T-helper 17 cell (primary cell): ENCODE measurements around the gene OR4C6. TPM values are rescaled to one million over a fixed set of nuclear protein-coding genes. Genes with fewer than 3 reads are reported as not detected.

Experiments
- ATAC-seq: fragments of 150-1000 bp; cut with Tn5 transposase; 2 replicates; pipeline ENCODE4 v1.10.0; 2021; ENCODE audit warnings: mild to moderate bottlenecking, moderate library complexity
- DNase-seq, 3 donors: peaks; one replicate each; pipeline versions ENCODE4 v3.0.0 to v3.0.0-alpha.2; 2020 to 2021
- H3K9me3 ChIP-seq: one replicate; pipeline ENCODE4 v1.7.0; 2013; ENCODE audit warnings: low read length, mild to moderate bottlenecking; ENCODE audit not compliant: control insufficient read depth, poor library complexity, severe bottlenecking
- H3K27ac Mint-ChIP-seq: one replicate; pipeline ENCODE4 v1.8.0; 2022; ENCODE audit warnings: mild to moderate bottlenecking, moderate library complexity, mixed read lengths
- H3K27me3 Mint-ChIP-seq: one replicate; pipeline ENCODE4 v1.8.0; 2022; ENCODE audit warnings: mixed read lengths
- H3K36me3 Mint-ChIP-seq: one replicate; pipeline ENCODE4 v1.8.0; 2022; ENCODE audit warnings: low read depth, mixed read lengths
- H3K4me1 Mint-ChIP-seq: one replicate; pipeline ENCODE4 v1.8.0; 2022; ENCODE audit warnings: mild to moderate bottlenecking, mixed read lengths
- H3K4me3 Mint-ChIP-seq: one replicate; pipeline ENCODE4 v1.8.0; 2022; ENCODE audit warnings: mild to moderate bottlenecking, moderate library complexity, mixed read lengths
- total RNA-seq, 4 donors: library from RNA in 2 of 4; stranded (reverse) in 2 of 4; gene quantifications; one replicate each; pipeline ENCODE4 v1.2.3 and lab custom pipeline; 2022 to 2026

The OR4C6 gene
- total RNA-seq: not detected
- total RNA-seq (lab: John Stamatoyannopoulos, UW): 0 reads per million in 2 donors

- no peak within 1 kb of the TSS for H3K27ac Mint-ChIP-seq
- ATAC-seq: no peak
- no peak for DNase-seq
- H3K36me3 Mint-ChIP-seq: no peaks in the 10 kb centered on the region
- H3K4me3 Mint-ChIP-seq: no peak within 1 kb of the TSS
- no peaks in the 10 kb centered on the region for H3K4me1 Mint-ChIP-seq
- no peaks in the 10 kb centered on the region for H3K9me3 ChIP-seq
- no peaks in the 10 kb centered on the region for H3K27me3 Mint-ChIP-seq
Measured at GRCh38 chr11:55661901-55662300, at the start of gene OR4C6. TSS of gene OR4C6 (plus strand) at chr11:55662201. CDS start at chr11:55665167, 2,966 bp downstream.

GRCh38 chr11:55624531-55624930 is 37.5 kb upstream of the OR4C6 start:
- H3K9me3 ChIP-seq: no peaks in the 10 kb centered on the region
- no peaks in the 10 kb centered on the region for H3K27me3 Mint-ChIP-seq
- ATAC-seq (no peak), DNase-seq (no peak)
- no peak overlapping the region for H3K27ac Mint-ChIP-seq
- no peak overlapping the region for H3K4me3 Mint-ChIP-seq
- H3K4me1 Mint-ChIP-seq: no peaks in the 10 kb centered on the region
- H3K36me3 Mint-ChIP-seq: no peaks in the 10 kb centered on the region

GRCh38 chr11:55634813-55635212 is 27.2 kb upstream of the OR4C6 start, which contains the start of gene OR4P4:
TSS of gene OR4P4 (plus strand) at chr11:55635113.
- ATAC-seq (no peak), DNase-seq (no peak)
- Mint-ChIP-seq H3K36me3 (no peaks in the 10 kb centered on the region), H3K27me3 (no peaks in the 10 kb centered on the region), H3K4me3 (no peak within 1 kb of the TSS), H3K4me1 (no peaks in the 10 kb centered on the region), H3K27ac (no peak within 1 kb of the TSS)
- no peaks in the 10 kb centered on the region for H3K9me3 ChIP-seq

GRCh38 chr11:55648027-55648426 is 14.0 kb upstream of the OR4C6 start, which contains the start of gene OR4S2:
TSS of gene OR4S2 (plus strand) at chr11:55648327. CDS start at chr11:55650904, 2,577 bp downstream.
- H3K27ac Mint-ChIP-seq: no peak within 1 kb of the TSS
- H3K4me3 Mint-ChIP-seq: no peak within 1 kb of the TSS
- no peaks in the 10 kb centered on the region for H3K27me3 Mint-ChIP-seq
- H3K36me3 Mint-ChIP-seq: no peaks in the 10 kb centered on the region
- ATAC-seq: no peak
- DNase-seq: no peak
- no peaks in the 10 kb centered on the region for H3K4me1 Mint-ChIP-seq
- H3K9me3 ChIP-seq: no peaks in the 10 kb centered on the region

- Mint-ChIP-seq H3K27me3 (no peaks in the 10 kb centered on the region), H3K4me1 (no peaks in the 10 kb centered on the region), H3K4me3 (no peak overlapping the region), H3K36me3 (no peaks in the 10 kb centered on the region), H3K27ac (no peak overlapping the region)
- H3K9me3 ChIP-seq: no peaks in the 10 kb centered on the region
- DNase-seq: no peak
- ATAC-seq: no peak
Measured at GRCh38 chr11:55652560-55652959, 9.4 kb upstream of the OR4C6 start.

- Mint-ChIP-seq H3K27me3 (no peaks in the 10 kb centered on the region), H3K4me1 (no peaks in the 10 kb centered on the region), H3K36me3 (no peaks in the 10 kb centered on the region), H3K4me3 (no peak overlapping the region), H3K27ac (no peak overlapping the region)
- H3K9me3 ChIP-seq: no peaks in the 10 kb centered on the region
- ATAC-seq (no peak), DNase-seq (no peak)
Measured at GRCh38 chr11:55655096-55655495, 6.9 kb upstream of the OR4C6 start.

GRCh38 chr11:55658031-55658573 is 3.9 kb upstream of the OR4C6 start:
- H3K27me3 Mint-ChIP-seq: no peaks in the 10 kb centered on the region
- ATAC-seq: no peak
- no peak for DNase-seq
- no peak overlapping the region for H3K27ac Mint-ChIP-seq
- no peaks in the 10 kb centered on the region for H3K4me1 Mint-ChIP-seq
- no peaks in the 10 kb centered on the region for H3K9me3 ChIP-seq
- no peaks in the 10 kb centered on the region for H3K36me3 Mint-ChIP-seq
- no peak overlapping the region for H3K4me3 Mint-ChIP-seq

- ATAC-seq (no peak), DNase-seq (no peak)
- Mint-ChIP-seq H3K4me3 (no peak overlapping the region), H3K36me3 (no peaks in the 10 kb centered on the region), H3K27ac (no peak overlapping the region), H3K4me1 (no peaks in the 10 kb centered on the region), H3K27me3 (no peaks in the 10 kb centered on the region)
- H3K9me3 ChIP-seq: no peaks in the 10 kb centered on the region
Measured at GRCh38 chr11:55658608-55659007, 3.4 kb upstream of the OR4C6 start.

GRCh38 chr11:55669376-55669775 is 7.4 kb downstream of the OR4C6 start:
- H3K9me3 ChIP-seq: no peaks in the 10 kb centered on the region
- Mint-ChIP-seq H3K27me3 (no peaks in the 10 kb centered on the region), H3K4me3 (no peak overlapping the region), H3K36me3 (no peaks in the 10 kb centered on the region), H3K4me1 (no peaks in the 10 kb centered on the region), H3K27ac (no peak overlapping the region)
- DNase-seq (no peak), ATAC-seq (no peak)

- no peak for ATAC-seq
- Mint-ChIP-seq H3K36me3 (no peaks in the 10 kb centered on the region), H3K4me3 (no peak overlapping the region), H3K27ac (no peak overlapping the region), H3K4me1 (no peaks in the 10 kb centered on the region), H3K27me3 (no peaks in the 10 kb centered on the region)
- peaks cover 2% of the 10 kb centered on the region for H3K9me3 ChIP-seq
- DNase-seq: no peak
Measured at GRCh38 chr11:55673860-55674259, 11.9 kb downstream of the OR4C6 start.

GRCh38 chr11:55697817-55698216 is 35.8 kb downstream of the OR4C6 start:
- ATAC-seq: no peak
- no peak overlapping the region for H3K27ac Mint-ChIP-seq
- H3K36me3 Mint-ChIP-seq: no peaks in the 10 kb centered on the region
- no peaks in the 10 kb centered on the region for H3K4me1 Mint-ChIP-seq
- no peaks in the 10 kb centered on the region for H3K9me3 ChIP-seq
- no peak for DNase-seq
- H3K27me3 Mint-ChIP-seq: no peaks in the 10 kb centered on the region
- H3K4me3 Mint-ChIP-seq: no peak overlapping the region

- Mint-ChIP-seq H3K27me3 (no peaks in the 10 kb centered on the region), H3K4me3 (no peak overlapping the region), H3K4me1 (no peaks in the 10 kb centered on the region), H3K27ac (no peak overlapping the region), H3K36me3 (no peaks in the 10 kb centered on the region)
- ATAC-seq (no peak), DNase-seq (no peak)
- H3K9me3 ChIP-seq: peaks cover 2% of the 10 kb centered on the region
Measured at GRCh38 chr11:55701429-55701828, 39.4 kb downstream of the OR4C6 start.

GRCh38 chr11:55707029-55707428 is 45.0 kb downstream of the OR4C6 start:
- Mint-ChIP-seq H3K4me1 (no peaks in the 10 kb centered on the region), H3K4me3 (no peak overlapping the region), H3K36me3 (no peaks in the 10 kb centered on the region), H3K27me3 (no peaks in the 10 kb centered on the region), H3K27ac (no peak overlapping the region)
- H3K9me3 ChIP-seq: peaks cover 2% of the 10 kb centered on the region
- ATAC-seq (no peak), DNase-seq (no peak)
